Ovary (tissue), 9 donors: ENCODE results near the gene GNL3. TPM values are rescaled to one million over a fixed set of nuclear protein-coding genes. Genes with fewer than 3 reads are reported as not detected.
A peak's percentile ranks its signal among the peaks of the same experiment; 100 is the strongest.

Source experiments
- DNase-seq, 5 donors: peaks; one replicate each; pipeline ENCODE4 v3.0.0-alpha.2; 2019 to 2020
- H3K27ac ChIP-seq, 2 donors: fragments of 200-600 bp; one replicate each; pipeline versions ENCODE4 v1.5.1 to v1.8.0; 2019 to 2022
- H3K27me3 ChIP-seq: fragments of 200-600 bp; one replicate; pipeline ENCODE4 v1.8.0; 2022
- H3K36me3 ChIP-seq: fragments of 200-600 bp; sonication (generic); one replicate; pipeline ENCODE4 v1.5.1; 2019
- H3K4me1 ChIP-seq: one replicate; pipeline ENCODE4 v1.8.1; 2013; ENCODE audit warnings: mild to moderate bottlenecking, moderate library complexity; ENCODE audit not compliant: insufficient read depth
- H3K4me3 ChIP-seq: fragments of 200-600 bp; sonication (generic); one replicate; pipeline ENCODE4 v1.5.1; 2017
- H3K9me3 ChIP-seq, 2 donors: fragments of 200-600 bp in 1 of 2; sonication (generic) in 1 of 2; one replicate each; pipeline versions ENCODE4 v1.5.1 to v1.8.1; 2013 to 2019; ENCODE audit warnings: mild to moderate bottlenecking in 1 of 2, moderate library complexity in 1 of 2
- CTCF ChIP-seq, 3 donors: fragments of 450-650 bp in 2 of 3; fragments of 200-600 bp in 1 of 3; IDR thresholded peaks; one replicate each; pipeline versions ENCODE4 v1.5.1 to v1.8.0; 2016 to 2022; ENCODE audit warnings: antibody characterized with exemption in 3 of 3, mild to moderate bottlenecking in 1 of 3
- EP300 ChIP-seq: sonication (generic); formaldehyde crosslinking; IDR thresholded peaks from one replicate; pipeline ENCODE4 v1.6.1; 2017; ENCODE audit warnings: antibody characterized with exemption
- POLR2A ChIP-seq: fragments of 450-650 bp; IDR thresholded peaks from one replicate; pipeline ENCODE4 v1.6.1; 2017; ENCODE audit warnings: antibody characterized with exemption, mild to moderate bottlenecking, moderate library complexity
- WGBS, 3 donors: extraction: QIAGEN DNeasy Blood & Tissue Kit in 1 of 3; methylation state at CpG; one replicate each; pipeline versions ENCODE4 v1.1.5 to v1.1.7; 2013 to 2017; 5-methylcytosine and 5-hydroxymethylcytosine counted together
- intact Hi-C, 4 donors: fragments of 100-400 bp; cut with DNase I; formaldehyde crosslinking; loops; one replicate each; pipeline versions ENCODE4 v1.11.0 to v1.15.1; 2022 to 2023
- polyA plus RNA-seq, 2 donors: library from polyadenylated mRNA; stranded (reverse); fragments of 200-250 nt in 1 of 2; fragments of 350-450 nt in 1 of 2; fragmentation: Illumina TruSeq in 1 of 2; extraction: RNeasy Lipid Tissue Mini Kit (QIAGEN cat#74804) in 1 of 2; gene quantifications; one replicate each; pipeline ENCODE4 v1.2.3, GENCODE V29; 2013 to 2014
- total RNA-seq, 7 donors: library from RNA; depleted of rRNA in 2 of 7; stranded (reverse); fragments of >200 nt in 2 of 7; fragmentation: NEBNext Ultra II Directional in 3 of 7; extraction: Animal tissue kit (Norgen Biotek cat#: 25700) in 3 of 7; gene quantifications; one replicate each; pipeline versions ENCODE4 v1.1.0 to v1.2.4, GENCODE V29; 2016 to 2023
- donor health status: DM: no; HTN: no; CAD: no; lungs with moderate emphysema.
- donor health status: DM: no; HTN: no; CAD: no.
- donor health status: Bipolar disorder and iron deficiency.
- donor health status: DM: yes; HTN: yes; CAD: no.
- donor health status: DM: no; HTN: no; CAD: no.
- donor health status: DM: yes; HTN: yes; CAD: no.

Gene GNL3
- total and polyA plus RNA-seq, 9 donors, result 39.6 to 82.7 (median 59.3) TPM

- intact Hi-C loops, result no loop called here
- 48 to 59% (median 57%) methylated on average over 4 of the region's 4 CpGs for WGBS, 3 donors
- no peaks in the 10 kb centered on the region for H3K27me3 ChIP-seq
- no peak overlapping the region for H3K4me3 ChIP-seq
- no peaks in the 10 kb centered on the region for H3K4me1 ChIP-seq
- H3K27ac ChIP-seq, result no peak overlapping the region
- no peak for DNase-seq
- no peaks in the 10 kb centered on the region for H3K36me3 ChIP-seq
- no peak for TF ChIP-seq CTCF (IDR thresholded peaks at IDR 0.05)
- no peak for TF ChIP-seq EP300
- no peak for TF ChIP-seq POLR2A
- H3K9me3 ChIP-seq, result no peaks in the 10 kb centered on the region
Observed at GRCh38 chr3:52695798-52696671, 10.2 kb downstream of the GNL3 start.

- H3K27ac ChIP-seq, result no peak overlapping the region
- no peaks in the 10 kb centered on the region for H3K36me3 ChIP-seq
- H3K27me3 ChIP-seq, result no peaks in the 10 kb centered on the region
- 56 to 74% (median 56%) methylated on average over 2 of the region's 2 CpGs for WGBS, 3 donors
- H3K4me1 ChIP-seq, result no peaks in the 10 kb centered on the region
- DNase-seq, result no peak
- TF ChIP-seq EP300 (no peak), POLR2A (no peak), CTCF (IDR thresholded peaks at IDR 0.05) (no peak)
- H3K9me3 ChIP-seq, result no peaks in the 10 kb centered on the region
- H3K4me3 ChIP-seq, result no peak overlapping the region
- intact Hi-C loops, result no loop called here
Observed at GRCh38 chr3:52696830-52697631, 11.2 kb downstream of the GNL3 start.

GRCh38 chr3:52697632-52697965 lies 11.8 kb downstream of the GNL3 start:
- 80 to 86% (median 85%) methylated on average over 4 of the region's 4 CpGs for WGBS, 3 donors
- TF ChIP-seq EP300 (no peak), CTCF (IDR thresholded peaks at IDR 0.05) (no peak), POLR2A (no peak)
- intact Hi-C loops, result no loop called here

GRCh38 chr3:52703341-52703740 lies 17.5 kb downstream of the GNL3 start:
- DNase-seq, result no peak
- H3K9me3 ChIP-seq, result no peaks in the 10 kb centered on the region
- peak overlapping the region in 1 of 2 donors; percentile 84 for H3K27ac ChIP-seq
- peaks cover 9% of the 10 kb centered on the region for H3K4me1 ChIP-seq
- intact Hi-C loops, result loop anchor here in 1 of 4 donors (10.0 kb wide), 1 partner anchor 169 kb away; the partner anchor contains the start of genes NT5DC2 and UQCC5
- no peaks in the 10 kb centered on the region for H3K36me3 ChIP-seq
- TF ChIP-seq EP300 (no peak), CTCF (IDR thresholded peaks at IDR 0.05) (no peak), POLR2A (no peak)
- no peak overlapping the region for H3K4me3 ChIP-seq
- H3K27me3 ChIP-seq, result no peaks in the 10 kb centered on the region
- 65 to 78% (median 75%) methylated on average over 7 of the region's 7 CpGs for WGBS, 3 donors

More at GRCh38 chr3:52697632-52697965, 11.8 kb downstream of the GNL3 start:
- H3K36me3 ChIP-seq, result no peaks in the 10 kb centered on the region
- H3K27me3 ChIP-seq, result no peaks in the 10 kb centered on the region
- H3K4me3 ChIP-seq, result no peak overlapping the region
- H3K27ac ChIP-seq, result no peak overlapping the region
- no peaks in the 10 kb centered on the region for H3K9me3 ChIP-seq
- no peaks in the 10 kb centered on the region for H3K4me1 ChIP-seq
- no peak for DNase-seq
